Measurements from ENCODE around the gene PCDHGA4. TPM values are rescaled to one million over a fixed set of nuclear protein-coding genes. Genes with fewer than 3 reads are reported as not detected.

PCDHGA4 gene
- total and polyA plus RNA-seq, 2 of the 13 experiments (the other 11 are each of a cell fraction or from before 2014, with no cell fraction given) = 0.49 to 0.58 TPM

GRCh38 chr5:141349917-141350619, 4.8 kb upstream of the PCDHGA4 start, which contains the start of gene PCDHGB1 (continued):
- 0 out of 2 replicates have a peak, but pooled peaks have one; percentile 38 for TF ChIP-seq HOXA5 (CRISPR knock-in tag; IDR thresholded peaks at IDR 0.05)
- no peak for TF ChIP-seq CREM (IDR thresholded peaks at IDR 0.05)
- no peak for TF ChIP-seq CREM (CRISPR knock-in tag; IDR thresholded peaks at IDR 0.05)
- no peak for TF ChIP-seq ISX (CRISPR knock-in tag; conservative IDR thresholded peaks at IDR 0.05)
- TF ChIP-seq, protein P1, sequence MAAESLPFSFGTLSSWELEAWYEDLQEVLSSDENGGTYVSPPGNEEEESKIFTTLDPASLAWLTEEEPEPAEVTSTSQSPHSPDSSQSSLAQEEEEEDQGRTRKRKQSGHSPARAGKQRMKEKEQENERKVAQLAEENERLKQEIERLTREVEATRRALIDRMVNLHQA (CRISPR knock-in tag; IDR thresholded peaks at IDR 0.05) = no peak
- no peak for TF ChIP-seq TBL1XR1 (IDR thresholded peaks at IDR 0.05; ENCODE audit: borderline replicate concordance, low read length, partially characterized antibody)
- TF ChIP-seq, protein P2, sequence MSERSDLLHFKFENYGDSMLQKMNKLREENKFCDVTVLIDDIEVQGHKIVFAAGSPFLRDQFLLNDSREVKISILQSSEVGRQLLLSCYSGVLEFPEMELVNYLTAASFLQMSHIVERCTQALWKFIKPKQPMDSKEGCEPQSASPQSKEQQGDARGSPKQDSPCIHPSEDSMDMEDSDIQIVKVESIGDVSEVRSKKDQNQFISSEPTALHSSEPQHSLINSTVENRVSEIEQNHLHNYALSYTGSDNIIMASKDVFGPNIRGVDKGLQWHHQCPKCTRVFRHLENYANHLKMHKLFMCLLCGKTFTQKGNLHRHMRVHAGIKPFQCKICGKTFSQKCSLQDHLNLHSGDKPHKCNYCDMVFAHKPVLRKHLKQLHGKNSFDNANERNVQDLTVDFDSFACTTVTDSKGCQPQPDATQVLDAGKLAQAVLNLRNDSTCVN (CRISPR knock-in tag; IDR thresholded peaks at IDR 0.05; ENCODE audit: borderline replicate concordance) = no peak
- TF ChIP-seq, protein P3, sequence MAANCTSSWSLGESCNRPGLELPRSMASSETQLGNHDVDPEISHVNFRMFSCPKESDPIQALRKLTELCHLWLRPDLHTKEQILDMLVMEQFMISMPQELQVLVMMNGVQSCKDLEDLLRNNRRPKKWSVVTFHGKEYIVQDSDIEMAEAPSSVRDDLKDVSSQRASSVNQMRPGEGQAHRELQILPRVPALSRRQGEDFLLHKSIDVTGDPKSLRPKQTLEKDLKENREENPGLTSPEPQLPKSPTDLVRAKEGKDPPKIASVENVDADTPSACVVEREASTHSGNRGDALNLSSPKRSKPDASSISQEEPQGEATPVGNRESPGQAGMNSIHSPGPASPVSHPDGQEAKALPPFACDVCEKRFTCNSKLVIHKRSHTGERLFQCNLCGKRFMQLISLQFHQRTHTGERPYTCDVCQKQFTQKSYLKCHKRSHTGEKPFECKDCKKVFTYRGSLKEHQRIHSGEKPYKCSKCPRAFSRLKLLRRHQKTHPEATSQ (CRISPR knock-in tag; IDR thresholded peaks at IDR 0.05; ENCODE audit: borderline replicate concordance) = no peak
- no peak for TF ChIP-seq PLRG1 (conservative IDR thresholded peaks at IDR 0.05)
- no peak for TF ChIP-seq SIX4 (CRISPR knock-in tag; IDR thresholded peaks at IDR 0.05)
- no peak for TF ChIP-seq TOPORS (CRISPR knock-in tag; IDR thresholded peaks at IDR 0.05)
- no peak for TF ChIP-seq SRSF1 (optimal IDR thresholded peaks at IDR 0.05; ENCODE audit: low read depth, low read length)
- TF ChIP-seq SMARCE1 (IDR thresholded peaks at IDR 0.05; ENCODE audit: borderline replicate concordance) = no peak
- no peak for TF ChIP-seq KLF6 (CRISPR knock-in tag; IDR thresholded peaks at IDR 0.05)
- TF ChIP-seq MATR3 (CRISPR knock-in tag; IDR thresholded peaks at IDR 0.05) = no peak
- no peak for TF ChIP-seq SALL2 (CRISPR knock-in tag; IDR thresholded peaks at IDR 0.05)
- TF ChIP-seq PAWR (CRISPR knock-in tag; IDR thresholded peaks at IDR 0.05; ENCODE audit: borderline replicate concordance) = no peak
- TF ChIP-seq ARNT2 (CRISPR knock-in tag; IDR thresholded peaks at IDR 0.05; ENCODE audit: low read depth) = no peak
- no peak for TF ChIP-seq TAF1 (CRISPR knock-in tag; IDR thresholded peaks at IDR 0.05)
- TF ChIP-seq, protein P4, sequence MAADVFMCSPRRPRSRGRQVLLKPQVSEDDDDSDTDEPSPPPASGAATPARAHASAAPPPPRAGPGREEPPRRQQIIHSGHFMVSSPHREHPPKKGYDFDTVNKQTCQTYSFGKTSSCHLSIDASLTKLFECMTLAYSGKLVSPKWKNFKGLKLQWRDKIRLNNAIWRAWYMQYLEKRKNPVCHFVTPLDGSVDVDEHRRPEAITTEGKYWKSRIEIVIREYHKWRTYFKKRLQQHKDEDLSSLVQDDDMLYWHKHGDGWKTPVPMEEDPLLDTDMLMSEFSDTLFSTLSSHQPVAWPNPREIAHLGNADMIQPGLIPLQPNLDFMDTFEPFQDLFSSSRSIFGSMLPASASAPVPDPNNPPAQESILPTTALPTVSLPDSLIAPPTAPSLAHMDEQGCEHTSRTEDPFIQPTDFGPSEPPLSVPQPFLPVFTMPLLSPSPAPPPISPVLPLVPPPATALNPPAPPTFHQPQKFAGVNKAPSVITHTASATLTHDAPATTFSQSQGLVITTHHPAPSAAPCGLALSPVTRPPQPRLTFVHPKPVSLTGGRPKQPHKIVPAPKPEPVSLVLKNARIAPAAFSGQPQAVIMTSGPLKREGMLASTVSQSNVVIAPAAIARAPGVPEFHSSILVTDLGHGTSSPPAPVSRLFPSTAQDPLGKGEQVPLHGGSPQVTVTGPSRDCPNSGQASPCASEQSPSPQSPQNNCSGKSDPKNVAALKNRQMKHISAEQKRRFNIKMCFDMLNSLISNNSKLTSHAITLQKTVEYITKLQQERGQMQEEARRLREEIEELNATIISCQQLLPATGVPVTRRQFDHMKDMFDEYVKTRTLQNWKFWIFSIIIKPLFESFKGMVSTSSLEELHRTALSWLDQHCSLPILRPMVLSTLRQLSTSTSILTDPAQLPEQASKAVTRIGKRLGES (CRISPR knock-in tag; IDR thresholded peaks at IDR 0.05; ENCODE audit: borderline replicate concordance) = no peak
- no peak for TF ChIP-seq HCFC1 (IDR thresholded peaks at IDR 0.05; ENCODE audit: low read depth, low read length)
- TF ChIP-seq, protein P5, sequence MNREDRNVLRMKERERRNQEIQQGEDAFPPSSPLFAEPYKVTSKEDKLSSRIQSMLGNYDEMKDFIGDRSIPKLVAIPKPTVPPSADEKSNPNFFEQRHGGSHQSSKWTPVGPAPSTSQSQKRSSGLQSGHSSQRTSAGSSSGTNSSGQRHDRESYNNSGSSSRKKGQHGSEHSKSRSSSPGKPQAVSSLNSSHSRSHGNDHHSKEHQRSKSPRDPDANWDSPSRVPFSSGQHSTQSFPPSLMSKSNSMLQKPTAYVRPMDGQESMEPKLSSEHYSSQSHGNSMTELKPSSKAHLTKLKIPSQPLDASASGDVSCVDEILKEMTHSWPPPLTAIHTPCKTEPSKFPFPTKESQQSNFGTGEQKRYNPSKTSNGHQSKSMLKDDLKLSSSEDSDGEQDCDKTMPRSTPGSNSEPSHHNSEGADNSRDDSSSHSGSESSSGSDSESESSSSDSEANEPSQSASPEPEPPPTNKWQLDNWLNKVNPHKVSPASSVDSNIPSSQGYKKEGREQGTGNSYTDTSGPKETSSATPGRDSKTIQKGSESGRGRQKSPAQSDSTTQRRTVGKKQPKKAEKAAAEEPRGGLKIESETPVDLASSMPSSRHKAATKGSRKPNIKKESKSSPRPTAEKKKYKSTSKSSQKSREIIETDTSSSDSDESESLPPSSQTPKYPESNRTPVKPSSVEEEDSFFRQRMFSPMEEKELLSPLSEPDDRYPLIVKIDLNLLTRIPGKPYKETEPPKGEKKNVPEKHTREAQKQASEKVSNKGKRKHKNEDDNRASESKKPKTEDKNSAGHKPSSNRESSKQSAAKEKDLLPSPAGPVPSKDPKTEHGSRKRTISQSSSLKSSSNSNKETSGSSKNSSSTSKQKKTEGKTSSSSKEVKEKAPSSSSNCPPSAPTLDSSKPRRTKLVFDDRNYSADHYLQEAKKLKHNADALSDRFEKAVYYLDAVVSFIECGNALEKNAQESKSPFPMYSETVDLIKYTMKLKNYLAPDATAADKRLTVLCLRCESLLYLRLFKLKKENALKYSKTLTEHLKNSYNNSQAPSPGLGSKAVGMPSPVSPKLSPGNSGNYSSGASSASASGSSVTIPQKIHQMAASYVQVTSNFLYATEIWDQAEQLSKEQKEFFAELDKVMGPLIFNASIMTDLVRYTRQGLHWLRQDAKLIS (CRISPR knock-in tag; IDR thresholded peaks at IDR 0.05) = no peak

Measured in HepG2 (cell line).